HG03520 (cell line): ENCODE results near the gene TBC1D8B.
A peak's percentile ranks its signal among the peaks of the same experiment; 100 is the strongest.
"Not testable (repeated sequence)": the region's sequence is repeated elsewhere in the genome, so short reads cannot be mapped to it uniquely, and the experiment has no call there.

Experiments
- ATAC-seq: cut with Tn5 transposase; IDR thresholded peaks from one replicate; pipeline ENCODE4 v1.9.1; 2021; ENCODE audit warnings: mild to moderate bottlenecking, moderate library complexity; ENCODE audit not compliant: unreplicated experiment

Gene TBC1D8B

DNA sequence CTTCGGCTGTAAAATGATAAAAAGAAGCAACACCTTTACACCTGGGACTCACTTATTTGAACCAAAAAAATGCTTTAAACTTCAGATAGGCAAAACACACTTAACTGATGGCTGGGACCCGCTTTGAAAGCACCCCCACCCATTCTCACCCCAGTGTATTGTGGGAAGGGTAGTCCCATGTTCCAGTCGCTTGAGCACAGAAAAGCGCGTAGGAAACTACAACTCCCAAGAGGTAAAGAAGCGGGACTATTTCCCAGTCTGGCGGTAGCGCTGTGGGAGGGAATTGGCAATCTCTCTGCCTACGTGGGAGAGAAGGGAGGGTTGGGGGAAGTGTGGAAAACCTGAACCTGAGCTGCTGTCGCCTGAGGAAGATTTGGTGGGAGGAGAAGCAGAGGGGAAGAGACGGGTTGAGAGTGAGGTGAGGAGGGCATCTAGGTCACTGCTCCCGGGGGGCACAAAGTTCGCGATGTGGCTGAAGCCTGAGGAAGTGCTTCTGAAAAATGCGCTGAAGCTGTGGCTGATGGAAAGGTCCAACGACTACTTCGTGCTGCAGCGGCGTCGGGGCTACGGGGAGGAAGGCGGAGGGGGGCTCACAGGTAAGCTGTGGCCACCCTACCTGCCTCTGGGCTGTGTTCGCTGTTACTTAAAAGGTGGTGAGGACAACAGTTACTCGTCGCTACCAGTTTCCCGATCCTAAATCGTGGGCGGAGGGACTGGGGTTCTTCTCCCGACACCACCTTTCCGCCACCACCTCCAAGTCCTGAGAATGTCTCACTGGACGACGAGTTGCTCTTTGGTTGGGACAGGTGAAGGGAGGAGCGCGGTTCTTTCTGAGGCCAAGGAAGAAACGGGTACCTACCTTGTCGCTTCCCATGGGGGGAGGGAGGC lies at the start of gene TBC1D8B:
TSS of gene TBC1D8B (plus strand) at position 286 of the 888 bp plus-strand sequence. CDS start at position 467, 181 bp downstream.
- ATAC-seq, result peak; percentile 95

DNA sequence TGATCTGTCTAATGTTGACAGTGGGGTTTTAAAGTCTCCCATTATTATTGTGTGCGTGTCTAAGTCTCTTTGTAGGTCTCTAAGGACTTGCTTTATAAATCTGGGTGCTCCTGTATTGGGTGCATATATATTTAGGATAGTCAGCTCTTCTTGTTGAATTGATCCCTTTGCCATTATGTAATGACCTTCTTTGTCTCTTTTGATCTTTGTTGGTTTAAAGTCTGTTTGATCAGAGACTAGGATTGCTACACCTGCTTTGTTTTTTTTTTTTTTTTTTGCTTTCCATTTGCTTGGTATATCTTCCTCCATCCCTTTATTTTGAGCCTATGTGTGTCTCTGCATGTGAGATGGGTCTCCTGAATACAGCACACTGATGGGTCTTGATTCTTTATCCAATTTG lies 33.2 kb upstream of the TBC1D8B start:
- ATAC-seq, result not testable (repeated sequence)

DNA sequence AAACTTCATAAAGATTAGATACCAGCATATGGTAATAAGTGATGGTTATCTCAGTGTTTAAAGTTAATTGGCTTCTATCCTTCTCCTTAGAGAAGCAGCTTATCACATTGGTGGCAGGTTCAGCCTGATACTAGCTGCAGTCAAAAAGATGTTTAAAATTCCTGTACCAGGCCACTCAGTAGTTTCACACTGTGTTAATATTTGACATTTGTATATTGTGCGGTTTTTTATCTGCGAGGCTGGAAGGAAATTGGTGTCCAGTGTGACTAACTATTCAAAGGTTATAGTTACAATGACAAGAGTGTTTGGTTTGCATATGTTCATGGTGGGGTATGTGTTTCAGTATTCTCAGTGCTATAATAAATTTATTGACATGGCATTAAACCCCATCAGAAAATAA lies 27.5 kb upstream of the TBC1D8B start:
- ATAC-seq, result no peak

DNA sequence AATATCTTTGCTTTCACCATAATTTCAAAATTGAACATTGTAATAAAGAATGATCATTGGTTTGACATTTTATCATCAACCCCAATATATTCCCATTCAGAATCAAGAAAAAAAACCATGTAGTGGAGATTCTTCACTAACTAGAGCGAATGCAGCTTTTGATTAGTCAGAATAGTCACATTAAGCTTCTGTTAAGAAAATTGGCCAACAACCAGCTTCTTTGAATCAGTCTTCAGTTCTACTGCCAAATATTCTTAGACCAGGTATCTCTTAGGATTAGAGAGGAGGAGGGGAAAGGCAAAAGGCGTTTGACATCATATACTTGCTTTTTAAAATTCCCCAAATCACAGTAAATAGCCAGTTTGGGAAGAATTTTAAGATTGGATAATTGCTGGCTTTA lies 22.2 kb upstream of the TBC1D8B start:
- no peak for ATAC-seq

DNA sequence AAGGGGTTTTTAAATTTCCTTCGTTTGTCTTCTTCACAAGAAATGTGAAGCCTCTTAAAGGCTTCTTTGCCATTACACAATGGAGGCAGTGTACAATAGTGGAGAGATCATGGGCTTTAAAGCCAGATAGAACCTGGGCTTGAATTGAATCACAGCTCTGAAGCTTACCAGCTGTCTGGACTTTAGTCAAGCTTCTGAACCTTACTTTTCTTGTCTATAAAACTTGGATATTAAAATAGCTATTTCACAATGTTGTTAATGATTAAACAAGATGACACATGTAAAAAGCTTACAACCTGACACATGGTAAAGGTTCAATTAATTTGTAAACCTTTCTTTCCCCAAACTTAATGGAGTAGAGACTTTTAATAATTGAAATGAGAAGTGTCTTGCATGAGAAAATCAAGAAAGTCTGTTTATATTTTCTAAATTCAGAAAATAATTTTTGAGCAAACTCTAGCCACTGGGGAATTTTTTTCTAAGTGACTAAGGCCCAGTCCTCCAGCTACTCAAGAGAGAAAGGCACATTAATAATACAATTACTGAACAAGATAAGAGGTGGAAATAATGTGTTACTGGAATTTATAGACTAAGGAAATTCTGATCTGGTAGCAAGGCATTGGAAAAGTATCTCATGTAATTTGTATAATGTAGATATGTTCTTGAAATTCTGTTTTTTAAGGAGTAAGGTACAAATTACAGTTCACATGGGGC lies 21.7 kb upstream of the TBC1D8B start:
- no peak for ATAC-seq

DNA sequence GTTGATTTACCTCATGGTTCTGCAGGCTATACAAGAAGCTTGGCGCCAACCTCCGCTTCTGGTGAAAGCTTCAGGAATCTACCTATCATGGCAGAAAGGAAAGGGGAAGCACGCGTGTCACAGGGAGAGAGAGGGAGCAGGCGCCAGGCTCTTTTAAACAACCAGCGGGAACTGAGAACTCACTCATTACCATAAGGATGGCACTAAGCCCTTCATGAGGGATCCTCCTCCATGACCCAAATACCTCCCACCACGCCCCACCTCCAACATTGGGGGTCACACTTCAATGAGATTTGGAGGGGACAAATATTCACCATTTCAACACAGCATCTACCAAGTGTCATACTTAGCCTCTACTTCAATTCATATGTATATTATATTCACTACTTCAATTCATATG lies 18.8 kb upstream of the TBC1D8B start:
- ATAC-seq, result no peak

DNA sequence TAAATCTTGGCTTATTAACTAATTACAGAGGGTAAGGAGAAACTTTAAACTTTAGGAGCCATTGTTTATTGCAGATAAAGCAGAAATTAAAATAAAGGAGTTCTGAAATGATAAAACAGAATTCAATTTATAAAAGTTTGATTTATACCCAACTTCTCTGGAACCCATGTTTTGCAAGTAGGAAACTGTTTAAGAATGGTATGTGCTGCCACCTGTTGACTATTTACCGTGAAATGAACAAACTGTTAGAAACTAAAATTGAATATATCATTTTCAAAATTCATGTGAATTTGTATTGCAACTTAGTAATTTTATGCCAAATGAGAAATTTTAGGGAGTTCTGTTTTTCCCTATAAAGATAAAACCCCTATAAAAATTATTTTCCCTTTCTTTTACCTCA lies 11.0 kb upstream of the TBC1D8B start:
- no peak for ATAC-seq

DNA sequence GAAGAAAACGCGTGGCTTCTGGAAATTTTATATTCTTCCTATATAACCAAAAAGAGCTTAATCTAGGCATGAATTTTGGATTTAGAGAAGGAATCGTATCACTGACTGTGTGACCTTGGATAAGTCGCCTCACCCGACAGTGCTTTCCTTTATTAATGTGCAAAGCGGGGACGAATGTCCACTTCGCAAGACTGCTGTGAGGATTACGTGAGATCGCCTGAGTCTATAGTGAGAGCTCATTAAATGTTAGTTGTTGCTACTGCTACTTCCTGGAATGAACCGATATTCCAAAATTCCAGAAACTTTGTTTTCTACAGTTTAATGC lies 448 bp upstream of the TBC1D8B start:
- no peak for ATAC-seq

DNA sequence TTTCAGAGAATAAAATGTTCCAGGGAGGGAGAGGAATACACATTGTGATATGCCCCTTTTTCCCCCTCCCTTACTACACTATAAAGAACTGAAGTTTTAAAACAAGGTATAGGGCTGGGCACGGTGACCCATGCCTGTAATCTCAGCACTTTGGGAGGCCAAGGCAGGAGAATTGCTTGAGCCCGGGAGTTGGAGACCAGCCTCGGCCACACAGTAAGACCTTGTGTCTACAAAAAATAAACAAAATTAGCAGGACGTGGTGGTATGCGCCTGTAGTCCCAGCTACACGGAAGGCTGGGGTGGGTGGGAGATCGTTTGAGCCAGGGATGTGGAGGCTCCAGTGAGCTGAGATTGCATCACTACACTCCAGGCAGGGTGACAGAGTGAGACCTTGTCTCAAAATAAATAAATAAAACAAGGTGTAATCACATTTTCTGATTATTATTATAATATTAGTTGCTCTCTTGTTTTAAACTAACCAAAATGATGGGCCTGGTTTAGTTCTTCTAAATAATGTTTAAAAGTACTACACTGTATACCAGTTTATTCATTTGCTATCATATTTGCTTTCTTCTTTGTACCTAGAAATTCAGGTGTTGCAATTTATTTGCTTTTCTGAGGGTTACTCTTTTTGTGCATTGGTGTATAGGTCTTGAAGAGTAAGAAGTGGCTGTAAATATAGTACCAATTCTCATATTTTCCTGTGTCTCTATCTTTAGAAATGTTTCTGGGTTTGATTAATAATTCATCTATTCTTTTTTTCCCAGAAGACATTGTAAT lies 8.8 kb downstream of the TBC1D8B start:
- ATAC-seq, result no peak

DNA sequence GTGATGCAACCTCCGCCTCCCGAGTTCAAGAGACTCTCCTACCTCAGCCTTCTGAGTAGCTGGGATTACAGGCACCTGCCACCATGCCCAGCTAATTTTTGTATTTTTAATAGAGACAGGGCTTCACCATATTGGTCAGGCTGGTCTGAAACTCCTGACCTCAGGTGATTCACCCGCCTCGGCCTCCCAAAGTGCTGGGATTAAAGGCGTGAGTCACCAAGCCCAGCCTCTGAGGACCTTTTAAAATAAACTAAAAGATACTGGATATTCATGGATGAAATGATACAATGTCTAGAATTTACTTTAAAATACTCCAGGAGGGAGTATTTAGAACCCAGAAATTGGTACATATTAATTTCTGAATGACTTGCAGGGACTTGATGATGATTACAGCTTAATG lies 10.5 kb downstream of the TBC1D8B start:
- ATAC-seq, result not testable (repeated sequence)

DNA sequence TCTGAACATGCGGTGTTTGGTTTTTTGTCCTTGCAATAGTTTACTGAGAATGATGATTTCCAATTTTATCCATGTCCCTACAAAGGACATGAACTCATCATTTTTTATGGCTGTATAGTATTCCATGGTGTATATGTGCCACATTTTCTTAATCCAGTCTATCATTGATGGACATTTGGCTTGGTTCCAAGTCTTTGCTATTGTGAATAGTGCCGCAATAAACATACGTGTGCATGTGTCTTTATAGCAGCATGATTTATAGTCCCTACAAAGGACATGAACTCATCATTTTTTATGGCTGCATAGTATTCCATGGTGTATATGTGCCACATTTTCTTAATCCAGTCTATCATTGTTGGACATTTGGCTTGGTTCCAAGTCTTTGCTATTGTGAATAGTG lies 11.6 kb downstream of the TBC1D8B start:
- not testable (repeated sequence) for ATAC-seq

DNA sequence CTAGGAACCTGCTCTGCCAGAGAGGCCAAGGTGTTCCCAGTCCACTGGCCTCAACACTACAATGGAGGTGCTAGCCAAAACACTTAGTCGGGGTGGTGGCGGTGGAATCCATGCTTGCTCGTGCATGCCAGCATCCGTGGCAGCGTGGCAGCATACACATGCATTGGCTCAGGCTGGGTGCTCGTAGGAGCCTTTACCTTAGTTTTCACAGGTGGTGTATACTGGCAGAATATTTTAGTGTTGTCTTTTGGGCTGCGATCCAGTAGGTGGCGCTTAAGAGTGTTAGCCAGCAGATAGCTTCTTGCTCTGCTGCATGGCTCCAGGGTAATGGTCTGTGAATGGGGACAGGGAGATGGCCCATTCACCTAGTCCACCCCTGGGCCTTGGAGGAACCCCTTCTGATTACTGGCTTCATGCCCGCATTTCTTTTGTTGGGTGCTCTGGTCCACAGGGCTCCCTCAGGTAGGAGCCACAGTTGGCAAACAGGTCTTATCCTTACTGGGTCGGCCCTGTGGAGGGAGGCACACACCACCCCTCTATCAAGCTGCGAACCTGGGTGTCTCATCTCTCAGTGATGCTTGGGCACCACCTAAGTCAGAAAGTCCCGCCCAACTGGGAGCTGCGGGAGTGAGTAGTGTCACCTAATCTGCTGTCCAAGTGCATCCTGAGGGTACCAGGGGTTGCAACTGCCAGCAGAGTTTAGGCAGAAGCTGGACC lies 60.7 kb downstream of the TBC1D8B start:
- ATAC-seq, result peak; percentile 93

DNA sequence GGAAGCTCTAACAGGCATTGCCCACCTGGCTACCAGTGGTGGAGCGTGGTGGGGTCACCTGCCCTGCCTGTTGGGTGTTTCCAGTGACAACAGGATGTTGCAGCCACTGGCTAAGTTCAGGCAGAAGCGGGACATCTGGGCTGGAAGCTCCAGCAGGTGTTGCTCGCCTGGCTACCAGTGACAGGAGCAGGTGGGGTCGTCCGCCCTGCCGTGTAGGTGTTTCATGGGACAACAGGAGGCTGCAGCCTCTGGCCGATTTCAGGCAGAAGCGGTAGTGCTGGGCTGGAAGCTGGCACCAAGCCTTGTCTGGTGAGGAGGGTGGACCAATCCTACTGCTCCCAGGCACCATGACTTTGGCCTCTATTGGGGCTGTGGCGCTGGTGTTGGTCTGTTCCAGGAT lies 61.2 kb downstream of the TBC1D8B start:
- ATAC-seq, result no peak

DNA sequence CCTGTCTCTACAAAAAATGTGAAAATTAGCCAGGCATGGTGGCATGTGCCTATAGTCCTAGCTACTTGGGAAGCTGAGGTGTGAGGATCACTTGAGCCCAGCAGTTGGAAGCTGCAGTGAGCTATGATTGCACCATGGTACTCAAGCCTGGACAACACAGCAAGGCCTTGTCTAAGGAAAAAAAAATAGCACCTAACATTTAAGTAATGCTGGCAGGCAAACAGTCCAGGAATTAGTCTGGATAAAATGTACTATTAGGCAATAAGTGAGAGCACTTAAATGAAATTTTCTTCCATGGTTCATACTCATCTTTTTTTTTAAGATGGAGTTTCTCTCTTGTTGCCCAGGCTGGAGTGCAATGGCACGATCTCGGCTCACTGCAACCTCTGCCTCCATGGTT lies 70.3 kb downstream of the TBC1D8B start:
- ATAC-seq, result not testable (repeated sequence)

DNA sequence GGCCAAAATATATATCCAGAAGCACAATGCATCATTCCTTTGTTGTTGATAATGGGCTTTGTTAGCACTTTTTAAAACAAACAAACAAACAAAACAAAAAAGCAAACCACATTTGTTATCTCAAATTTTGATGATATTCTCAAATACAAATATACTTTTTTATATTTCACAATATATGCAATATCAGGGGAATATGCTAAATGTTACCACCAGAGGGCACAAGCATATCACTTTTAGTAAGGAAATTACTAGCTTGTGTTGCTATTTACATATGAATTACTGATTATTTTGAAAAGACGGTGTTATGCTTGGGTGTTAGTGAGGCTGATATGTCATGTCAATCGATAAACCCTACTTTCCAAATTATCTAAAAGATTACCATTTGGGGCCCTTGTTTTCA lies 71.6 kb downstream of the TBC1D8B start:
- ATAC-seq, result peak; percentile 48

DNA sequence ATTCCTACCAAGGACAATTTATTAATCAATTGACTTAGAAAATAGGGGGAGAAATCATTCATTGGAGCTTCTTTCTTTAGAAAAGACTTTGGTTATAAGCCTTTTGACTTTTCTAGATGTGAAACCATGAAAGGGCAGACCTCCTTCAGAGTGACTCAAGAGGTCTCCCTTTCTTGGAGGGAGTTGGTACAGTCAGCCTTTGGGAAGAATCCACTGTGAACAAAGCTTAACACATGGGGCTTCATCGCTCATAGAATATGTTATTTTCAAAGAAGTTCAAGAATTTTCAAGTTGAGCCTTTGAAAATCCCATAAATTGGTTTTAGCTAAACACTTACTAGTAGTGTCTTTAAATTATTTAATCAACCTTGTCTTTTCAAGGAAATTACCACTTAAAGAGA lies 72.7 kb downstream of the TBC1D8B start:
- no peak for ATAC-seq

DNA sequence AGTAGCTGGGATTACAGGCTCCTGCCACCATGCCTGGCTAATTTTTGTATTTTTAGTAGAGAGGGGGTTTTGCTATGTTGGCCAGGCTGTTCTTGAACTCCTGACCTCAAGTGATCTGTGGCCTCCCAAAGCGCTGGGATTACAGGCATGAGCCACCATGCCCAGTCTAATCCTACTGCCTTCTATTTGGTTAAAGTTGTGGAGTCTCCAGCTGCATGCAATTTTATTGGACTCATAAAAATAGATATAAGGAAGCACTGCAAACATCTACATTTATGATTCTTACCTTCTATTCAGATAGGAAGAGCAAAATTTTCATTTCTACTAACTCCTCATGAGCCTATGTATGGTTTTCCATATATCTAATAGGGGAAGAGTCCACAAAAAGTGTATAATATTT lies 87.0 kb downstream of the TBC1D8B start:
- no peak for ATAC-seq

DNA sequence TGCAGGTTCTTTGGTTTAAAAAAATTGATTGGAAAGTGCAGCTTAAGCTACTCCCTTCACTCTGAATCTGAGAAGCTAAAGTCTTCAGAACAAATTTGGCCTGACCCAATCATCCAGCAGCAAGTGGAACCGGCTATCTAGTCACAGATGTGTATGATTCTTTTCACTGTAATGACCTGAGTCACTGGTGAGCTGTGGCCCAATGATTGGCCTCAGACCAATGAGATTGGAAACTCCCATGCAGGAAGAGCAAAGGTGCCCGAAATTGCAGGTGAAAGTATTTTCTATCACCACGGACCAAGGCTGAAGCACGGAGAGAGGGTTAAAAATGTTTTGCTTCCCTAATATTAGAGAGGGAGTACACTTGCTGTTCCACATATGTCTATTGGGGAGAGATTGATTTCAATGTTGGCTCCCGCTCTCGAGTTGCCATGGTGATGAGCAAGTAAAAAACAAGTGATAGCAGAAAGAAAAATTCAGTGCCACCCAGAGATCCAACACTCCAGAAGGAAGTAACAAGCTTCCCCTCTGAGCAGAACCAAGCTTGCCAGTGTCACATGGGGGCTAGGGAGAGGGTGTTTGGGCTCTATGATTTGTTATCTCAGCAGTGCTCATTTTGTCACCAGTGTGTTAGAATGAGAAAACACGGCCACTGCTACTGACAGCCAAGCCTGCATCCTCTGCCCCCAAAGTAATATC lies 89.4 kb downstream of the TBC1D8B start:
- ATAC-seq, result no peak

DNA sequence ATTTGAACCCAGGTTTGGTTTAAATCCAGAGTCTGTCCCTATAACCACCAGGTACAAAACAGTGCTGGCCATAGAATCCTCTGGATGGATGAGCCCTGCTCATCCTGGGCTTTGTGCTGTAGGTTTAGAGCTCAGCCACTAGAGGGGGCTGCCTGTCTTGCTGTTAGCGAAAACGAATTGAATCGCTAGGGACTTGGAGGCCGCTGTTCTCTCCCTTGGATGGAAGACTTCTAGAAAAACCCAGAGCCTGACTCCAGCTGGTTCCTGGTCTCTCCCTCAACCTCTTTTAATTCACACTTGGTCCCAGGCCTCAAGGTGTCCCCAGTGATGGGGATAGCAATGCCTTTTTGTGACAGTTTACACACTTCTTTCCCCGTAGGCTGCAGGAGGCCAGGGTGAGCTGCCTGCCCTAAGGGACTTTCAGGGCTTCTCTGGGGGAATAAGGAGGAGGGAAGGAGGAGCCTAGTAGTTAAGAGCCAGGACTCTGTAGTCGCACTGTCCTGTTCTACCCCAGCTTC lies 92.0 kb downstream of the TBC1D8B start:
- peak; percentile 75 for ATAC-seq

DNA sequence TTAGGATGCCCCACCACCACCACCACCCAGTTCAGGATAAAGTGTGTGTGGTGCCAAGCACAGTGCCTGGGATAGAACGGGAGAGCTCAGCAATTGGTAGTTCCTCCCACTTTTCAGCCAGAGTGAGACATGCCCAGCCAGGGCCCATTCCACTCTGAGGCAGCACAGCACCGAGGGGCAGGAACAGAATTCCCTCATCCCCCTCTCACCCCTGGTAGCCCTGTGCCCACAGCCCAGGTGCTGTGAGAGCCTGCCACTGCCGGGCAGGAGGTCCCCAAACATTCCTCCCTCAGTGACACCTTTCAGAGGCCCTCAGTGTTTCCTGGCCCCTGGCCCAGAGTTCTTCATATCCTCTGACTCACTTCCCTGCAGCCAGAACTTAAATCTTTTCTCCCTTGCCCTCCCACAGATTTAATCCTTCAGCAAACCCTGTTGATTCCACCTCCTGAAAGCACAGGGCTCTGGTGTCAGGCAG lies 92.5 kb downstream of the TBC1D8B start:
- no peak for ATAC-seq
